ENCODE results near the gene LRRFIP2.

LRRFIP2 gene

DNA sequence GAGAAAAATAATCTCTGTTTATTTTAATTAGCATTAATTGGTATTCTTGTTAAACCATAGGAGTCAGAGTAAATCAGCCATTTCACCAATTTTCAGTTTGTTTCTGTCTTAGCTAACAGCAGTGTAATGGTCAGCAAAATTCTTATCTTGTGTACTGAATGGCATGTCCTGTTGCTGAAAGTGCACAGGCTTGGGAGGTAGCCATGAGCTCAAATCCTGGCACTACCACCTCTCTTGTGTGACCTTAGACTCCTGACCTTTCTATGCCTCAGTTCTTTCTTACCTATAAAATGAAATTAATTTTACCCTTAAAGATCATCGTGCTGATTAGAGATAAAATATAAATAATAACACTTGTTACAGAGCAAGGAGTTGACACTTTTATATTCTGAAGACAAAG lies 145.3 kb downstream of the LRRFIP2 start:
- DNase-seq: no peak

- no peak for DNase-seq
These were observed 146.1 kb downstream of the LRRFIP2 start for GRCh38 chr3:37028329-37028728.

- DNase-seq: no peak
These were observed 147.5 kb downstream of the LRRFIP2 start for GRCh38 chr3:37026851-37027250.

GRCh38 chr3:37025561-37026335 lies 148.6 kb downstream of the LRRFIP2 start:
- DNase-seq: no peak

GRCh38 chr3:37024820-37025405 lies 149.5 kb downstream of the LRRFIP2 start:
- no peak for DNase-seq

DNA sequence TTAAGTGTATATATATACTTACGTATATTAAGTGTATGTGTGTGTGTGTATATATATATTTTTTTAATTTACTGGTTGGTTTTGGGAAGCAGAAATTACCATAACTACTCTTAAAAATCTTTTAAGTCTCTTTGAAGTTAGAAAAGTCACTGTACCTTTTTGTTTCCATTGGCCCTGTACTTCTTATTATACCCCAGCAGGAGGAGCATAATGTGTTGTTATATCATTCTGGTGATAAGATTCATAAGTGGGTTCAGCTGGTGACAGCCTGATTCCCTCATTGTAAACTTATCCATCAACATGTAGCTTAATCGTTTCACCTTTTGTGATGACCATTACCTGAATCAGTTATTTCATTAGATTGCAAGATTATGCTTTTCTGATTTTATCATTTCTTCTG lies 150.3 kb downstream of the LRRFIP2 start:
- DNase-seq: no peak

GRCh38 chr3:37017683-37018082 lies 156.7 kb downstream of the LRRFIP2 start:
- no peak for DNase-seq

GRCh38 chr3:37016903-37017302 lies 157.5 kb downstream of the LRRFIP2 start:
- no peak for DNase-seq

DNA sequence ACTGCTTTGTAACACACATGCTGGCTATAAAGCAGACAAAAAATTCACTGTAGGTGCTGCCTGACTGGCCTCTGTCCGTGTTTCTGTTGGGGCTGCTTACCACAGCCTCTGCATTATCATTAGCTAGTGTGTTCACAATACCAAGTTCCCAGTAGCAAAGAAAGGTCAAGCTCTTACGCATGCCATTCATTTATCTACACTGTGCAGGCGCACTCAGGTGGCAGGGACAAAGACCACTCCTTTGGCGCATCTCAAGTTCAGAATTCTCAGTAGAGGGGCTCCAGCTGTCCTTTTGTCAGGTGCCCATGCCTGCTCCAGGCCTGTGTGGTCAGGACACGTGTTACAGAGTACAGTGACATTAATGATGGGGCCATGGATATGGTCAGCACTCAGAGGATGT lies 158.7 kb downstream of the LRRFIP2 start:
- no peak for DNase-seq

GRCh38 chr3:37014620-37015019 lies 159.8 kb downstream of the LRRFIP2 start:
- DNase-seq: no peak

Measured in hypothalamus (tissue), 51 donors.